ENCODE data around the gene THNSL1. TPM values are rescaled to one million over a fixed set of nuclear protein-coding genes. Genes with fewer than 3 reads are reported as not detected.

The THNSL1 gene
- total RNA-seq, 2 donors from 2014 or later: 2.3 to 4.5 TPM

- H3K9ac ChIP-seq (ENCODE audit: low read depth in 2 of 2, low read length in 2 of 2): no peak overlapping the region
- no peak overlapping the region for H3K4me3 ChIP-seq
- intact Hi-C loops (cut with DNase I): no loop called here
- no peaks in the 10 kb centered on the region for H3K27me3 ChIP-seq
- no peak for DNase-seq
- no peaks in the 10 kb centered on the region for H3K9me3 ChIP-seq
- no peak for TF ChIP-seq CTCF (IDR thresholded peaks at IDR 0.05)
- no peaks in the 10 kb centered on the region for H3K4me1 ChIP-seq
- no peak overlapping the region for H3K27ac ChIP-seq
- H3K36me3 ChIP-seq: no peaks in the 10 kb centered on the region
Measured at GRCh38 chr10:24982319-24983112, 33.9 kb upstream of the THNSL1 start.

- no peaks in the 10 kb centered on the region for H3K9me3 ChIP-seq
- no peak for DNase-seq
- H3K27me3 ChIP-seq: no peaks in the 10 kb centered on the region
- H3K9ac ChIP-seq (ENCODE audit: low read depth in 2 of 2, low read length in 2 of 2): no peak overlapping the region
- no peak overlapping the region for H3K4me3 ChIP-seq
- no peaks in the 10 kb centered on the region for H3K36me3 ChIP-seq
- H3K4me1 ChIP-seq: no peaks in the 10 kb centered on the region
- H3K27ac ChIP-seq: no peak overlapping the region
- TF ChIP-seq CTCF (IDR thresholded peaks at IDR 0.05): no peak
- intact Hi-C loops (cut with DNase I): no loop called here
Measured at GRCh38 chr10:24983130-24983529, 33.3 kb upstream of the THNSL1 start.

DNA sequence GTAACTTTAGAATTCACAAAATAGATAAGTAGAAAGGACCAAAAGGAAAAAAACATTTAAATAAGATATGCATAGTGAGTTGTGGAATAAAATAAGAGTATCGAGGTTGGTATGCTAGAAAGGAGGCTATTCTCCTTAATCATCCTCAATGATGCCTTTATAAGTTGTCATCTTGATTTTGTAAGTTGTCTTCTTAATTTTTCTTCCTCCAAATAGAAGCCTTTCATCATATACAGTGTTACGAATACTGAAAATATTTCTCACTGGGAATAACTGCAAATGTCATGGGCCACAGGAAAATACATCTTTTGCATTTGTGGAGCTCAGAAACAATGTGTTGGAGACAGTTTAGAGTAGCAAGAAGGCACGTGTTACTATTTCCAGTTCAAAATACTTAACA, 32.5 kb upstream of the THNSL1 start:
- no peaks in the 10 kb centered on the region for H3K36me3 ChIP-seq
- H3K4me1 ChIP-seq: no peaks in the 10 kb centered on the region
- no peak overlapping the region for H3K4me3 ChIP-seq
- intact Hi-C loops (cut with DNase I): no loop called here
- no peak for TF ChIP-seq CTCF (IDR thresholded peaks at IDR 0.05)
- no peaks in the 10 kb centered on the region for H3K27me3 ChIP-seq
- H3K27ac ChIP-seq: no peak overlapping the region
- DNase-seq: no peak
- no peak overlapping the region for H3K9ac ChIP-seq (ENCODE audit: low read depth in 2 of 2, low read length in 2 of 2)
- no peaks in the 10 kb centered on the region for H3K9me3 ChIP-seq

DNA sequence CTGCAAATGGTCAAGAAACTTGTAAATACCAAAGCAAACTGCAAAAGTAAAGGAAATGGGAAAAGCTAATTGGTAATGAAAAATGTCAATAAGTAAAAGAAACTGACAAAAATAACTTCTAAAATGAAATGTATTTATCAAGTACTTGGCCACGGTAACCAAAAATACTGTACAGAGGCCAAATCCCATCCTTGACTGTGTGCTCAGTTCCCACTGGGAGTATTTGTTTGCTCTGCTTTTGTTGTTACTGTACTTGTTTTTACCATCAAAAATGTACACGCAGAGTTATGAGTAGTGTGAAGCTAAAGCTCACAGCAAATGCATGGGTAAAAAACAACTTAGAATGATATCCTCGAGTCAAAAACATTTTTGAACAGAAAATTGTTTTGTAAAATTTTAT, 31.5 kb upstream of the THNSL1 start:
- Histone ChIP-seq H3K27ac (no peak overlapping the region), H3K9ac (ENCODE audit: low read depth in 2 of 2, low read length in 2 of 2) (no peak overlapping the region), H3K36me3 (no peaks in the 10 kb centered on the region), H3K4me1 (no peaks in the 10 kb centered on the region), H3K27me3 (no peaks in the 10 kb centered on the region), H3K9me3 (no peaks in the 10 kb centered on the region), H3K4me3 (no peak overlapping the region)
- intact Hi-C loops (cut with DNase I): no loop called here
- TF ChIP-seq CTCF (IDR thresholded peaks at IDR 0.05): no peak
- DNase-seq: no peak

DNA sequence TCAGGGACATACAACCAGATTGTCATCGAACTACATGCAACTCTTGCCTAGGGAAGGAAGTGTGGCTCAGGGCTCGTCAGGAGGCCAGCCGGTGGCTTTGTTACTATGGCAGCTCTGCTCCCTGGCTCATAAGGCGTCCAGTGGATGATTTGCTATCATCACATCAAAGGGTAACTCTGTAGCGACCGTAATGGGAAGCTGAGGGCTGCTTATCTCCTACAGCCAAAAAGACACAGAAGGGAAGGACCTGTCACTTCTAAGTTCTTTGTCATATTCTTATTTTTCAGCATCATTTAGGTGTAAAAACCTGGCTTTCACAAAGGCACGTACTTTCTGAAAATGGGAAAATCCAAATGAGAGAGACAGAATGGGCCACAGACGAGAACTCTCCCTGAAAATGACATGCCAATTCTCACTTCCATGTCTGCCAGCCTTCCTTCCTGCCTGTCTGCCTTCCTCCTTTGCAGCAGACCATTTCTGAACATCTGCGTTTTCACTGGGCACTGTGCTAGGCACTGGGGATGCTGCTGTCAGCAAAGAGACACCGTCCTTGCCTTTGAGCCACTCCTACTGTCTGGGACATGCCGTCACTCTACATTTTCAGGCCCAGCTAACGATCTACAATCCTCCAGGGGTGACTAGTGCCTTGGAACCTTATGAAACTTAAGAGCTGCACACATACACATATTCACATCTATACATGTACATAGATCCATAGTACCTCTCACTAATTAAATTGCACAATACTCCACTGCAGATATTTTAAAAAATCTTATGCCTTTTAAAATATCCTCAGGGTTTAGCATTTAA, 27.4 kb upstream of the THNSL1 start:
- Histone ChIP-seq H3K9ac (ENCODE audit: low read depth in 2 of 2, low read length in 2 of 2) (no peak overlapping the region), H3K27ac (no peak overlapping the region), H3K4me1 (no peaks in the 10 kb centered on the region), H3K9me3 (no peaks in the 10 kb centered on the region), H3K27me3 (no peaks in the 10 kb centered on the region), H3K36me3 (no peaks in the 10 kb centered on the region), H3K4me3 (no peak overlapping the region)
- no peak for TF ChIP-seq CTCF (IDR thresholded peaks at IDR 0.05)
- intact Hi-C loops (cut with DNase I): no loop called here
- no peak for DNase-seq
